Fibroblast of lung (primary cell): Measurements from ENCODE around the gene TMEM126A.

Experiments used
- CTCF ChIP-seq, 2 donors: IDR thresholded peaks in 1 of 2; conservative IDR thresholded peaks in 1 of 2; 1 replicate in 1 of 2; 2 replicates in 1 of 2; pipeline ENCODE4 v1.5.1; 2011 to 2012; ENCODE audit warnings: low read length in 2 of 2, control low read depth in 1 of 2, inconsistent platforms in 1 of 2, low read depth in 1 of 2, mild to moderate bottlenecking in 1 of 2
- EZH2 ChIP-seq: IDR thresholded peaks from 2 replicates; pipeline ENCODE4 v1.5.1; 2012; ENCODE audit warnings: low read length, control low read depth, mild to moderate bottlenecking; ENCODE audit errors: missing control alignments

- TF ChIP-seq CTCF (conservative IDR thresholded peaks at IDR 0.05 in 1 of 2, IDR thresholded peaks at IDR 0.05 in 1 of 2; ENCODE audit: low read depth in 1 of 2, low read length in 2 of 2) (no peak), EZH2 (no peak)
These were observed 20.4 kb downstream of the TMEM126A start for GRCh38 chr11:85668157-85668556.
